Kidney epithelial cell (primary cell): ENCODE data around the gene FLNB. TPM values are rescaled to one million over a fixed set of nuclear protein-coding genes. Genes with fewer than 3 reads are reported as not detected.

Source experiments
- DNase-seq: peaks from one replicate; pipeline ENCODE4 v3.0.0-alpha.2; 2010; ENCODE audit warnings: low read depth
- H3K27me3 ChIP-seq: 2 replicates; pipeline ENCODE4 v1.6.0; 2011; ENCODE audit warnings: low read length; ENCODE audit not compliant: control insufficient read depth, insufficient read depth
- H3K36me3 ChIP-seq: 2 replicates; pipeline ENCODE4 v1.5.1; 2011; ENCODE audit warnings: low read length; ENCODE audit not compliant: control insufficient read depth, insufficient read depth
- H3K4me3 ChIP-seq: 2 replicates; pipeline ENCODE4 v1.5.1; 2011; ENCODE audit warnings: low read depth, mild to moderate bottlenecking, control low read depth, low read length
- CTCF ChIP-seq: IDR thresholded peaks from 2 replicates; pipeline ENCODE4 v1.5.1; 2011; ENCODE audit warnings: mild to moderate bottlenecking, moderate library complexity, low read length, control low read depth, inconsistent platforms; ENCODE audit not compliant: insufficient read depth, poor library complexity, severe bottlenecking
- total RNA-seq: library from RNA; depleted of rRNA; stranded (reverse); fragments of >200 nt; gene quantifications from 2 replicates; pipeline ENCODE4 v1.2.3, GENCODE V29; 2015

The FLNB gene
- total RNA-seq, 1 donor from 2014 or later = 536 TPM

- TF ChIP-seq CTCF = no peak
- Histone ChIP-seq H3K4me3 (peak overlapping the region; percentile 100), H3K27me3 (no peaks in the 10 kb centered on the region), H3K36me3 (no peaks in the 10 kb centered on the region)
- no peak for DNase-seq
Measured at GRCh38 chr3:58009749-58010535, 1.7 kb downstream of the FLNB start.

GRCh38 chr3:58010562-58010961 lies 2.3 kb downstream of the FLNB start:
- Histone ChIP-seq H3K27me3 (no peaks in the 10 kb centered on the region), H3K36me3 (no peaks in the 10 kb centered on the region), H3K4me3 (peak overlapping the region; percentile 100)
- no peak for TF ChIP-seq CTCF
- no peak for DNase-seq

GRCh38 chr3:58011580-58011979 lies 3.4 kb downstream of the FLNB start:
- no peak for TF ChIP-seq CTCF
- H3K36me3 ChIP-seq = no peaks in the 10 kb centered on the region
- H3K27me3 ChIP-seq = no peaks in the 10 kb centered on the region
- no peak overlapping the region for H3K4me3 ChIP-seq
- DNase-seq = no peak

- TF ChIP-seq CTCF = no peak
- H3K36me3 ChIP-seq = no peaks in the 10 kb centered on the region
- H3K27me3 ChIP-seq = no peaks in the 10 kb centered on the region
- H3K4me3 ChIP-seq = no peak overlapping the region
- no peak for DNase-seq
Measured at GRCh38 chr3:58012302-58012701, 4.1 kb downstream of the FLNB start.

GRCh38 chr3:58013099-58013498 lies 4.9 kb downstream of the FLNB start:
- no peak for DNase-seq
- TF ChIP-seq CTCF = no peak
- Histone ChIP-seq H3K36me3 (no peaks in the 10 kb centered on the region), H3K27me3 (no peaks in the 10 kb centered on the region), H3K4me3 (no peak overlapping the region)
